Progenitor cell of endocrine pancreas (in vitro differentiated cells): ENCODE data around the gene GBF1. TPM values are rescaled to one million over a fixed set of nuclear protein-coding genes. Genes with fewer than 3 reads are reported as not detected.

ENCODE experiments used
- DNase-seq: peaks from one replicate; pipeline ENCODE4 v3.0.0; 2021; ENCODE audit warnings: low spot score; ENCODE audit not compliant: unreplicated experiment
- H3K27ac Mint-ChIP-seq: 2 replicates; pipeline ENCODE4 v1.8.0; 2021; ENCODE audit warnings: mild to moderate bottlenecking, moderate library complexity, mixed read lengths
- H3K27me3 Mint-ChIP-seq: 2 replicates; pipeline ENCODE4 v1.8.0; 2021; ENCODE audit warnings: mixed read lengths
- H3K36me3 Mint-ChIP-seq: 2 replicates; pipeline ENCODE4 v1.8.0; 2022; ENCODE audit warnings: mixed read lengths; ENCODE audit not compliant: insufficient read depth
- H3K4me1 Mint-ChIP-seq: 2 replicates; pipeline ENCODE4 v1.8.0; 2021; ENCODE audit warnings: low read depth, mixed read lengths
- H3K4me3 Mint-ChIP-seq: 2 replicates; pipeline ENCODE4 v1.8.0; 2021; ENCODE audit warnings: low read depth, mild to moderate bottlenecking, moderate library complexity, mixed read lengths
- H3K9me3 Mint-ChIP-seq: 2 replicates; pipeline ENCODE4 v1.8.0; 2021; ENCODE audit warnings: low read depth, mixed read lengths
- CTCF ChIP-seq: fragments of 200-600 bp; sonication (generic); IDR thresholded peaks from one replicate; pipeline ENCODE4 v1.5.0; 2021; ENCODE audit warnings: antibody characterized with exemption, mild to moderate bottlenecking; ENCODE audit not compliant: unreplicated experiment
- total RNA-seq: library from RNA; stranded (reverse); gene quantifications from 2 replicates; pipeline ENCODE4 v1.2.1, GENCODE V29; 2021

The GBF1 gene
- total RNA-seq, 1 donor from 2014 or later: 54.6 TPM

GRCh38 chr10:102287538-102287937, 42.2 kb downstream of the GBF1 start:
- H3K36me3 Mint-ChIP-seq: no peaks in the 10 kb centered on the region
- H3K27me3 Mint-ChIP-seq: no peaks in the 10 kb centered on the region
- TF ChIP-seq CTCF: no peak
- H3K4me1 Mint-ChIP-seq: peaks cover 10% of the 10 kb centered on the region
- H3K9me3 Mint-ChIP-seq: no peaks in the 10 kb centered on the region
- no peak overlapping the region for H3K27ac Mint-ChIP-seq
- no peak for DNase-seq
- no peak overlapping the region for H3K4me3 Mint-ChIP-seq

GRCh38 chr10:102287991-102288390, 42.7 kb downstream of the GBF1 start:
- TF ChIP-seq CTCF: no peak
- Mint-ChIP-seq H3K4me1 (peaks cover 10% of the 10 kb centered on the region), H3K27me3 (no peaks in the 10 kb centered on the region), H3K27ac (no peak overlapping the region), H3K4me3 (no peak overlapping the region), H3K9me3 (no peaks in the 10 kb centered on the region), H3K36me3 (no peaks in the 10 kb centered on the region)
- no peak for DNase-seq

- Mint-ChIP-seq H3K4me1 (peaks cover 10% of the 10 kb centered on the region), H3K36me3 (no peaks in the 10 kb centered on the region), H3K9me3 (no peaks in the 10 kb centered on the region), H3K27ac (no peak overlapping the region), H3K27me3 (no peaks in the 10 kb centered on the region), H3K4me3 (no peak overlapping the region)
- no peak for TF ChIP-seq CTCF
- DNase-seq: no peak
These were observed 44.0 kb downstream of the GBF1 start for GRCh38 chr10:102289356-102289755.

GRCh38 chr10:102289840-102290239, 44.5 kb downstream of the GBF1 start:
- H3K4me1 Mint-ChIP-seq: peaks cover 11% of the 10 kb centered on the region
- no peak overlapping the region for H3K27ac Mint-ChIP-seq
- H3K36me3 Mint-ChIP-seq: no peaks in the 10 kb centered on the region
- no peaks in the 10 kb centered on the region for H3K27me3 Mint-ChIP-seq
- no peak for TF ChIP-seq CTCF
- DNase-seq: no peak
- H3K4me3 Mint-ChIP-seq: no peak overlapping the region
- H3K9me3 Mint-ChIP-seq: no peaks in the 10 kb centered on the region

GRCh38 chr10:102291221-102291905, 46.0 kb downstream of the GBF1 start:
- Mint-ChIP-seq H3K27me3 (no peaks in the 10 kb centered on the region), H3K36me3 (no peaks in the 10 kb centered on the region), H3K4me1 (peaks cover 3% of the 10 kb centered on the region), H3K9me3 (no peaks in the 10 kb centered on the region), H3K4me3 (no peak overlapping the region), H3K27ac (no peak overlapping the region)
- DNase-seq: no peak
- TF ChIP-seq CTCF: no peak
